Measurements from ENCODE around the gene RPL12.

The RPL12 gene

DNA sequence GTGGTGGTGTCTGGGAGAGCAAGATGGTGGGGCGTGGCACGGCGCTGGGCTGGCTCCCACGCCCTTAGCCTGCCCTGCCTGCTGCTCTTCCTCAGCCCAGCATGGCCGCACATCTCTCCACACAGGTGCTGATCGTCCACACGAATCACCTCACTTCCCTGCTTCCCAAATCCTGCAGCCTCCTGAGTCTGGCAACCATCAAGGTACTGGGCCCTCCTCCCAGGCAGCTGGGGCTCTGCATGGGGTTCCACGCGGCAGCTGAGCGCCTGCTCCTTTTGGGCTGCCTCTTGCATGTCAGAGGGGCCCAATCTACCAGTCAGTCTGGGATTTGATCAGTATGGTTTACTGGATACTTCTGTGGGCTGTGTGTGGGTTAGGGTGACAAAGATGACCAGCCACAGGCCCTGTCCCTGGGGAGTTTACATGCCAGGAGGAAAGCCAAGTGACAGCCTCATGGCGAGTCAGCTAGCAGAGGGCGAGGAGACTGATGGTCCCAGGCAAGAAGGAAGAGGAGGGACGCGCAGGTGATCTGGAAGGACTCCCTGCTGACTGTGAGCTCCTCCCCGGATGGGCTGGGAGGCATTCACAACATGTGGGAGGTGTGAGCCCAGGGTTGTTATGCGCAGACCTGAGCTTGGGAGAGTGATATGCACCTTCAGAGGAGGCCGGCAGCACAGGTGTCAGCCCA is 6.1 kb upstream of the RPL12 start:
- ATAC-seq (replicated peaks): no peak
- no peak for DNase-seq
- Mint-ChIP-seq H3K4me1 (ENCODE audit: low read depth in 2 of 2) (peaks cover 0 to 2% of the 10 kb centered on the region in 2 donors), H3K36me3 (ENCODE audit: insufficient read depth) (peaks cover 27% of the 10 kb centered on the region), H3K9me3 (no peaks in the 10 kb centered on the region), H3K27me3 (no peaks in the 10 kb centered on the region), H3K4me3 (no peak overlapping the region), H3K27ac (no peak overlapping the region)

DNA sequence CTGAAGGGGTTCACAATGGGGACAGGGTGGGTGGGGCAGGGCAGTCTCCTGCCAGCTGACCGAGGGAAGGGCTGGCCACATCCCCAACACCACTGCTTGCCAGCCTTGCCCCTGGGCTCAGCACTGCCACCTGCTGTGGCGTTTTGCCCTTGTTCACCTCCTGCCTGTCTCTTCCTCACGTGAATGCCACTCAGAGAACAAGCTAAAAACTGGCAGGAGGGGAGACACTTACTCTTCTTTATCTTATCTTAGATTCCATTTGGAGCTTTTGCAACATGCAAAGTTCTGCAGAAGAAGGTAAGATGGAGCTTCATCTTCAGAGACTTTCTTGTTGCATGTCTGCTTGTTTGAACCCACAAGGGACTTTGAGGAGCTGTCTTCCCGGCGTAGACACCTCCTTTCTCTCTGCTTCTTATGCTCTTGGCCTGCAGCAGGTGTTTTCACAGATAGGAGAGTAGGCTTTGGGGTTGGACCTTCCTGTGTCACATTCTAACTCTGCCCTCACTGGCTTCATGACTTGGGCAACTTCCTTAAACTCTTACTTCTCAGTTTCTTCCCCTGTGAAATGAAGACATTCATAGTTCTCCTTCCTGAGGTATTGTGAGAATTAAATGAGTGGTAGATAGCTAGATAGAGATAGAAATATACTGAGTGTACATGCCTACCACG is 4.3 kb upstream of the RPL12 start:
- no peak overlapping the region for H3K4me3 Mint-ChIP-seq
- no peak overlapping the region for H3K27ac Mint-ChIP-seq
- H3K27me3 Mint-ChIP-seq: no peaks in the 10 kb centered on the region
- DNase-seq (no peak), ATAC-seq (replicated peaks) (no peak)
- no peaks in the 10 kb centered on the region for H3K9me3 Mint-ChIP-seq
- H3K4me1 Mint-ChIP-seq (ENCODE audit: low read depth in 2 of 2): peaks cover 12 to 15% of the 10 kb centered on the region in 2 donors
- H3K36me3 Mint-ChIP-seq (ENCODE audit: insufficient read depth): peaks cover 28% of the 10 kb centered on the region

DNA sequence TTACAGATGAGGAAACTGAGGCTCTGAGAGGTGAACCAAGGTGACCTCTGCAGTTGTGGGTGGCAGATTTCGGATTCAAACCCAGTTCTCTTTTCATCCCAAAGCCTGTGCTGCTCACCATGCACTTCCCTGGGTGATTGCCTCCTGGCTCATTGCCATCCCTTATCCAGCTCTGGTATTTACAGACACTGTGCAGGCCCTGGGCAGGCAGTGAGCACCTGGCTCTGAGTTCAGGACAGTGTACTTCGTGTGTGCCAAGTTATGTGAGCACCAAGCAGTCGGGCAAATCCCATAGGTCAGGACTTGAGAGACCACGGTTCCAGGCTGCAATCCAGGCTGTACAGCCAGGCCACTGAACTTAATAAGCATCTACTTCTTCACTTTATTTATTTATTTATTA is 1.5 kb upstream of the RPL12 start:
- Mint-ChIP-seq H3K36me3 (ENCODE audit: insufficient read depth) (peaks cover 42% of the 10 kb centered on the region), H3K4me3 (peak overlapping the region; percentile 93 to 95), H3K27me3 (no peaks in the 10 kb centered on the region), H3K27ac (peak overlapping the region; percentile 97 to 98), H3K9me3 (no peaks in the 10 kb centered on the region), H3K4me1 (ENCODE audit: low read depth in 2 of 2) (peaks cover 33 to 39% of the 10 kb centered on the region in 2 donors)
- ATAC-seq (replicated peaks) (no peak), DNase-seq (no peak)

DNA sequence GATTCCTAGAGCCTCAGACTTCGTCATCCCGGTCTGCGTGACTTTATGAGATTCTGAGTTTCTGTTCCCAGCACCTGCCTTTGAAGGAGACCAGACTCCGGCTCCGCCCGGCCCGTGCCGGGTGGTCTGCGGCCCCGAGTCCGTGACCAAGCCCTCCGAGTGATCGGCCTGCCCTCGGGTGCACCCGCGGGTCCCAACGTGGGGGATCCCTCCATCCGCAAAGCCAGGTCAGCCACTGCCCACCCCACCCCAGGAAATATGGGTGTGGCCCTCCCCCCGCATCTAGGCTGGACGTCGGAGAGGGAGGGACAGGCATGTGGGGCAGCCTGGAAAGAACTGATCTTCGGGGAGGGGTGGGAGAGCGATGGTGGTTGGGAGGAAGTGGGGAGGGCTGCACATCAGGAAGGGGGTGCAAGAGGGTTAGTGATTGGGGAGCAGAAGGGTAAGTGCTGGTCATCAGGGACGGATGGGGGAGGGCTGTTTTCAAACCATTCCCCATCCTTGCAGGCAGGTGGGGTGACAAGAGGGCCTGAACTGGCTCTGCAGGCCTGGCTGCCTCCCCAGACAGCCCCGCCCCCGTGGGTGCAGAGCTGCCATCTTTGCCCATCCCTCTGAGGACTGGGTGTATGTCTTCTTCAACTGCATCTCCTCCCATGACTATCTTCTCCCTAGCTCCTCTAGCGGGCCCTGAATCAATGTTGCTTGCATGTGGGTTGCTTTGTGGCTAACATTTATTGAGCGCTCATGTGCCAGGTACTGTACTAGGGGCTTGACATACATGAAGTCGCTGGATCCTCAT is 851 bp upstream of the RPL12 start:
- H3K36me3 Mint-ChIP-seq (ENCODE audit: insufficient read depth): peaks cover 49% of the 10 kb centered on the region
- DNase-seq: peak; percentile 28 to 40 (median 33)
- ATAC-seq (replicated peaks): peak; percentile 7
- H3K27me3 Mint-ChIP-seq: no peaks in the 10 kb centered on the region
- H3K27ac Mint-ChIP-seq: peak overlapping the region; percentile 97 to 98
- peaks cover 33 to 39% of the 10 kb centered on the region in 2 donors for H3K4me1 Mint-ChIP-seq (ENCODE audit: low read depth in 2 of 2)
- peak overlapping the region; percentile 93 to 95 for H3K4me3 Mint-ChIP-seq
- H3K9me3 Mint-ChIP-seq: no peaks in the 10 kb centered on the region

DNA sequence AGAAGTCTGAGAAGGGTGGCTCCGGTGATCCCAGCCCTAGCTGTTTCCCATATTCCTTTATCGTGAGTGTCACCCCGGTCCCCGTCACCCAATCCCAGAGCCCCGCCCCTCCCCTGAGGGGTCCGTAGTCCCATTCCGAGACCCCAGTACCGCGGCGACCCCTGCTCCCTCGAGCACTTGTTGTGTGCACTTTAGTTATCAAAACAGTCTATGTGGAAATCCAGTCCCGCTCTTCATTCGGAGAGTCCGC is 327 bp upstream of the RPL12 start:
- Mint-ChIP-seq H3K9me3 (no peaks in the 10 kb centered on the region), H3K4me1 (ENCODE audit: low read depth in 2 of 2) (peaks cover 33 to 39% of the 10 kb centered on the region in 2 donors), H3K4me3 (peak overlapping the region; percentile 93 to 95), H3K36me3 (ENCODE audit: insufficient read depth) (peaks cover 54% of the 10 kb centered on the region), H3K27me3 (no peaks in the 10 kb centered on the region), H3K27ac (peak overlapping the region; percentile 97 to 98)
- DNase-seq: peak in 1 of 3 experiments; percentile 10
- ATAC-seq (replicated peaks): no peak

DNA sequence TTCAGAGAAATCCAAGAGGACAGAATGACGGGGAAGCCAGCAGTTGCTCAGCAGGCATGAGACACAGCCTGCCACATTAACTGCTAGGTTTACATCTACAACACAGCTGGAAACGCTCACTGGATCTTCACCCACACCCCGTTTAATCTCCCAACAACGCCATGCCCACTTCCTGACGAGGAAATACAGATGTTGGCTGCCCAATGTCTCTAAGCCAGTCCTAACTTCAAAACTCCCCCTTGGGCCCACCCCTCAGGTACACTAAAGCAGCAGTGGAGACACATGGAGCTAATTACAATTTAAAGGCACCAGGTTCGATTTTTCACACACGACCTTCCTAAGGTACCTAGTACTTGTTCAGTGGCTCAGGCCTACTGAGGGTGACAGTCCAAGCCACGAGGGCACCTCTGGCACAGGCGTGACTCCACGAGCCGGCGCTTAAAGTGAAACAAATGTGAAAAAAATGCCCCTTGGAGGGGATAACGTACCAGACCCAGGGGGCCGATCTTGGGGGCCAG is 904 bp downstream of the RPL12 start:
- peak in 1 of 3 experiments; percentile 15 for DNase-seq
- ATAC-seq (replicated peaks): peak; percentile 12
- H3K27ac Mint-ChIP-seq: peak overlapping the region; percentile 97 to 98
- H3K36me3 Mint-ChIP-seq (ENCODE audit: insufficient read depth): peaks cover 65% of the 10 kb centered on the region
- peaks cover 33 to 39% of the 10 kb centered on the region in 2 donors for H3K4me1 Mint-ChIP-seq (ENCODE audit: low read depth in 2 of 2)
- H3K9me3 Mint-ChIP-seq: no peaks in the 10 kb centered on the region
- no peaks in the 10 kb centered on the region for H3K27me3 Mint-ChIP-seq
- peak overlapping the region; percentile 93 to 95 for H3K4me3 Mint-ChIP-seq

DNA sequence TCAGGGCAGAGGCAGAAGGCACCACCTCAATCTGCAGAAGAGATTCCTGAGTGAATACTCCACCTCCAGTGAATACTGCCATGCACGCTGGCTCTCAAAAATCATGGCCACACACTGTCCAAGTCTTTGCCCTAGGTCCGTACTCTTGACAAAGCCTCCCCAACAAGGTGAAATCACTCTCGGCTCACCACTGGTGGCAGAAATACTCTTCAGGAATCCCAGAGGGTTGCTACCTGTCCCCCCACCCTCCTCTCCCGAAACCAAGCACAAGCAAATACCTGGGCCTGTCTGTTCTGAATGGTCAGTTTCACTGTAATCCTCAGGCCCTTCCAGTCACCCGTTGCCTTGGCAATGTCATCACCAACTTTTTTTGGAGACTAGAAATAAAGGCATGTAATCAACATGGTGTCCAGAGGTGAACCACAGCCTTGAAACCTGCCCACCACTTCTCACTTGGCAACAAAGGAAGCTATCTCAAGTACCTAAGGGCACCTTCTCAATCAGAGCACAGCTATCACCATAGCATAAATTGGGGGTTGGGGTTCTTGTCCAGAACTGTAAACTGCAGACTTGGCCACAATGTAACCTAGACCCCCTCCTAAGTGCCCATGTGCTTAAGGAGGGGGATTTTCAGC is 1.8 kb downstream of the RPL12 start:
- ATAC-seq (replicated peaks): no peak
- Mint-ChIP-seq H3K4me3 (peak overlapping the region; percentile 93 to 95), H3K4me1 (ENCODE audit: low read depth in 2 of 2) (peaks cover 35 to 39% of the 10 kb centered on the region in 2 donors), H3K9me3 (no peaks in the 10 kb centered on the region), H3K27me3 (no peaks in the 10 kb centered on the region), H3K27ac (peak overlapping the region; percentile 97 to 98), H3K36me3 (ENCODE audit: insufficient read depth) (peaks cover 73% of the 10 kb centered on the region)
- no peak for DNase-seq

DNA sequence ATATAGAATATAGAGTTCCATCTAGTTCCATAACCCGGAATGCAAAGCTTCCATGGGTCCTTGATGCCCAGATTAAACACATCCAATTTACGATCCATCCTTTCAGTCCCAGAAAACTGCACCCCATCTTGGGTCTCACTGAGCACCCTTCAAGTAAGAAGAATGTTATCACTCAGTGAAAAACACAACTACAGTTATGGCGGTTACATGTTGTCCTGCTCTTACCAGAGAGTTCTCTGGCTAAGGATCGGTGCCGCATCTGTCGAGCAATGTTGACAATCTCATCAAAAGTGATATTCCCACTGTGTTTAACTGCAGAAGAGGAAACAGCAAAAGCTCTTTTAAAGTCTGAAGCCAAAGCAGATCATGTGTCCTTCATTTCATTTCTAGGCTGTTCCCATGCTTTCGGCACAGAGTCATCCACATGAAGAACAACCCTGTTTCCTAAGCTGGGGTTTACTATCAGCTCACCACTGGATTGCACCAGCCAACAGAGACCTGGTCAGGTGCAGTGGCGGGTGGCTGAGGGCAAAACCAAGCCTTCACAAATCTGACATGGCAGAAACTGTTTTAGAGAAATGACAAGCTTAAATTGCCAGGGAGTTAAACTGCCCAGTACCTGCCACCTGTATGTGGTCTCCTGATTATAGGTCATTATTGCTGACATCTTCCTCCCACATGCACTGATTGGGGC is 2.9 kb downstream of the RPL12 start:
- DNase-seq: no peak
- H3K4me1 Mint-ChIP-seq (ENCODE audit: low read depth in 2 of 2): peaks cover 35 to 39% of the 10 kb centered on the region in 2 donors

DNA sequence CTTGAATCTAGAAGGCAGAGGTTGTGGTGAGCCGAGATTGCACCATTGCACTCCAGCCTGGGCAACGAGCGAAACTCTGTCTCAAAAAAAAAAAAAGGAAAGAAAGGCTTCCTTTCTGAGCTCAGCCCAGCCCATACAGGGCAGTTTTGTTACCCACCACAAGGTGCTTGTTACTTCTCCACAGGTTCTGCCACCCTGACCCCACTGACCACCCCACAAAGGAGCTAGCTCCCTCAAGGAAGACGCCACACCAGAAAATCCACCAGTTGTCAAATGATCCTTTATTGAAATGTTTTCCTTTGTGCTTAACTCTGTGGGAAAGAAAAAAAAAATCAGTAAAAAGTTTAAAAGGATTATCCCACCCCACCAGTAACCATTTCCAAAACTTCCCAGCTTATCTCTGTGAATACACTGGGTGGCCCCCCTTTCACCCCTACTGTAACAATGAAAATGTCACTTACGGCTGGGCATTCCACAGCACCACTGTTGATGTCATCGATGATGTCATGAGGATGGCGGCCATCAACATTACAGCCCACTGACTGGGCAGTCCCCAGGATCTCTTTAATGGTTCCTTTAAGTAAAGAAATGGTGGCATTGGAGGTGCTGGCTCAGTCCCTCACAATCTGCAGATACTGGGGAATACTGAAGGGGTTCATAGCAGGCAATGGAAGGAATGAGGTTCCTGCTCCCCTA is 3.6 kb downstream of the RPL12 start:
- no peak for DNase-seq
- Mint-ChIP-seq H3K9me3 (no peaks in the 10 kb centered on the region), H3K27me3 (no peaks in the 10 kb centered on the region), H3K27ac (peak overlapping the region; percentile 97 to 98), H3K4me1 (ENCODE audit: low read depth in 2 of 2) (peaks cover 33 to 39% of the 10 kb centered on the region in 2 donors), H3K36me3 (ENCODE audit: insufficient read depth) (peaks cover 91% of the 10 kb centered on the region), H3K4me3 (no peak overlapping the region)
- ATAC-seq (replicated peaks): no peak

More for the DNA sequence above, 2.9 kb downstream of the RPL12 start:
- ATAC-seq (replicated peaks): no peak
- Mint-ChIP-seq H3K36me3 (ENCODE audit: insufficient read depth) (peaks cover 85% of the 10 kb centered on the region), H3K27me3 (no peaks in the 10 kb centered on the region), H3K4me3 (peak overlapping the region; percentile 93 to 95), H3K9me3 (no peaks in the 10 kb centered on the region), H3K27ac (peak overlapping the region; percentile 97 to 98)

DNA sequence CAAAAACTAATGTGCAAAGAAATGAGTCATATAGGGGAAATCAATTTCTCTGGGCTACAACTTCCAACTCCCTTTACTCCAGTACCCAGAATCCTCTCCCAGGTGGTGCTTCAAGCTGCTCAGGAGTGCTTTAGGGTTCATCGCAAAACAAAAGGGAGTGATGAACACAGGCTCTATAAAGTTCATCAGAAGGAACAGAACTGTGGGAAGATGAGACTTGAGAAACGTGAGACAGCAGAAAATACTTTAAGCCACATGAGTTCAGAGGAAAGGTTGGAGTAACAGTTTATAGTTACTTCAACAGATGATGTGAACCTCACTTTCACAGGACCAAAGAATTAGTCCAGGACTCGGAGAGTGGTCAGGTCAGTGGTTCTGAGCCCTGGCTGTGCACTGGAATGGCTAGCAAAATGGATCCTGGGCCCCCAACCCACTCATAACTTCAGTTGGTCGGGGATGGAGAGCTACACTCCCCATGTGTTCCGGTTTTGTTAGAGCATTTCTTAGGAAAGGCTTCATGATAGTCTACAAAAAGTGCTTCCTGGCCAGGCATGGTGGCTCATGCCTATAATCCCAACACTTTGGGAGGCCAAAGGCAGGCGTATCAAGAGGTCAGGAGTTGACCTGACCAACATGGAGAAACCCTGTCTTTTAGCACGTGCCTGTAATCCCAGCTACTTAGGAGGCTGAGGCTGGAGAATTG is 4.3 kb downstream of the RPL12 start:
- Mint-ChIP-seq H3K27ac (peak overlapping the region in 1 of 2 donors; percentile 98), H3K4me3 (no peak overlapping the region), H3K9me3 (no peaks in the 10 kb centered on the region), H3K27me3 (no peaks in the 10 kb centered on the region), H3K36me3 (ENCODE audit: insufficient read depth) (peaks cover 94% of the 10 kb centered on the region), H3K4me1 (ENCODE audit: low read depth in 2 of 2) (peaks cover 29 to 35% of the 10 kb centered on the region in 2 donors)
- no peak for ATAC-seq (replicated peaks)
- DNase-seq: no peak

DNA sequence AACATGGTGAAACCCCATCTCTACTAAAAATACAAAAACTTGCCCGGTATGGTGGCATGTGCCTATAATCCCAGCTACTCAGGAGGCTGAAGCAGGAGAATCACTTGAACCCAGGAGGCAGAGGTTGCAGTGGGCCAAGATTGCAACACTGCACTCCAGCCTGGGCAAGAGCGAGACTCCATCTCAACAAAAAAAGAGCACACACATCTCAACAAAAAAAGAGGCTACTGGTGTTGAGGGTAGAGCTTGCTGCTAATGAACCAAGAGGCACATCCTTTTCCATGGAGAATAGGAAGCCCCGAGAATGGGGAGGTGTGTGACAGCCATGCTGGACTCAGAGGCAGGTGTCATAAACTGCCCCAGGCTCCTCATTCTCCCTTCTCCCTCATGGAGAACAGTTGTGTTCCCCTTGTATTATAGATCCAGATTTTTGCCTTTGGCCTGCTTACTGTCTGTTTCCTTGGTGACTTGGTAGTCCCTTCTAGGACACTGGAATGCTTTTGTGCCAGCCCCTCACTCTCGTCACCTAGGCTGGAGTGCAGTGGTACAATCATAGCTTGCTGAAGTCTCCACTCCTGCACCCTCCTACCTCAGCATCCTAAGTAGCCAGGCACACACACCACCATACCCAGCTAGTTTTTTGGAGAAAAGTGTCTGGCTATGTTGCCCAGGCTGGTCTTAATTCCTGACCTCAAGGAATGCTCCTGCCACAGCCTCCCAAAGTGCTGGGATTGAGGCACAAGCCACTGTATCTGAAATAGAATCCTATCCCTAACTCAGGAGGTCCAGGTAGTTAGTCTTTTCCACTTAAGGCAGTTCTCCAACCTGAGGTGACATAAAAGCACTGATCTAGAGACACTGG is 5.1 kb downstream of the RPL12 start:
- no peak for DNase-seq
- Mint-ChIP-seq H3K4me3 (no peak overlapping the region), H3K36me3 (ENCODE audit: insufficient read depth) (peaks cover 95% of the 10 kb centered on the region)

More for the DNA sequence above, 5.1 kb downstream of the RPL12 start:
- no peak for ATAC-seq (replicated peaks)
- no peaks in the 10 kb centered on the region for H3K9me3 Mint-ChIP-seq
- H3K27ac Mint-ChIP-seq: peak overlapping the region in 1 of 2 donors; percentile 89
- peaks cover 27 to 28% of the 10 kb centered on the region in 2 donors for H3K4me1 Mint-ChIP-seq (ENCODE audit: low read depth in 2 of 2)
- no peaks in the 10 kb centered on the region for H3K27me3 Mint-ChIP-seq

Data from effector memory CD8-positive, alpha-beta T cell (primary cell).